Measurements from ENCODE around the gene PDF.

The PDF gene

GRCh38 chr16:69339289-69340094 is 9.1 kb upstream of the PDF start, which contains the start of the genes COG8 and NIP7:
Gene COG8 (minus strand): TSS chr16:69339564. CDS start chr16:69339552, 12 bp downstream.
Gene NIP7 (plus strand): TSS chr16:69339772. CDS start chr16:69339830, 58 bp downstream.
- DNase-seq (ENCODE audit: low spot score), result peak; percentile 91

- DNase-seq (ENCODE audit: low spot score), result no peak
These were observed 8.3 kb upstream of the PDF start for GRCh38 chr16:69338557-69339288.

GRCh38 chr16:69334696-69335095 is 4.3 kb upstream of the PDF start:
- DNase-seq (ENCODE audit: low spot score), result no peak

GRCh38 chr16:69329369-69330285 is 761 bp downstream of the PDF start:
- peak; percentile 70 for DNase-seq (ENCODE audit: low spot score)

- DNase-seq (ENCODE audit: low spot score), result no peak
These were observed 1.5 kb downstream of the PDF start for GRCh38 chr16:69328854-69329316.

GRCh38 chr16:69327585-69328310 is 2.6 kb downstream of the PDF start:
- DNase-seq (ENCODE audit: low spot score), result no peak

GRCh38 chr16:69326172-69326873 is 4.1 kb downstream of the PDF start:
- DNase-seq (ENCODE audit: low spot score), result no peak

- no peak for DNase-seq (ENCODE audit: low spot score)
These were observed 4.6 kb downstream of the PDF start for GRCh38 chr16:69325784-69326171.

- DNase-seq (ENCODE audit: low spot score), result no peak
These were observed 5.7 kb downstream of the PDF start for GRCh38 chr16:69324585-69325253.

GRCh38 chr16:69324013-69324531 is 6.3 kb downstream of the PDF start:
- DNase-seq (ENCODE audit: low spot score), result peak; percentile 53

- DNase-seq (ENCODE audit: low spot score), result no peak
These were observed 7.0 kb downstream of the PDF start for GRCh38 chr16:69323415-69323814.

- DNase-seq (ENCODE audit: low spot score), result no peak
These were observed 8.0 kb downstream of the PDF start for GRCh38 chr16:69322343-69322742.

GRCh38 chr16:69321080-69321479 is 9.3 kb downstream of the PDF start:
- no peak for DNase-seq (ENCODE audit: low spot score)

- DNase-seq (ENCODE audit: low spot score), result no peak
These were observed 9.7 kb downstream of the PDF start for GRCh38 chr16:69320740-69321073.

- DNase-seq (ENCODE audit: low spot score), result no peak
These were observed 10.3 kb downstream of the PDF start for GRCh38 chr16:69319826-69320739.

GRCh38 chr16:69319381-69319780 is 11.0 kb downstream of the PDF start:
- DNase-seq (ENCODE audit: low spot score), result no peak

- DNase-seq (ENCODE audit: low spot score), result no peak
These were observed 11.5 kb downstream of the PDF start for GRCh38 chr16:69318911-69319289.

- DNase-seq (ENCODE audit: low spot score), result no peak
These were observed 12.0 kb downstream of the PDF start for GRCh38 chr16:69318177-69318910.
